GM12801 (cell line): ENCODE data around the gene PRKAR2B.

Experiments used
- CTCF ChIP-seq: IDR thresholded peaks from one replicate; pipeline ENCODE4 v1.5.1; 2011; ENCODE audit warnings: control low read depth; ENCODE audit not compliant: insufficient read length; ENCODE audit errors: extremely low read depth

Gene PRKAR2B

DNA sequence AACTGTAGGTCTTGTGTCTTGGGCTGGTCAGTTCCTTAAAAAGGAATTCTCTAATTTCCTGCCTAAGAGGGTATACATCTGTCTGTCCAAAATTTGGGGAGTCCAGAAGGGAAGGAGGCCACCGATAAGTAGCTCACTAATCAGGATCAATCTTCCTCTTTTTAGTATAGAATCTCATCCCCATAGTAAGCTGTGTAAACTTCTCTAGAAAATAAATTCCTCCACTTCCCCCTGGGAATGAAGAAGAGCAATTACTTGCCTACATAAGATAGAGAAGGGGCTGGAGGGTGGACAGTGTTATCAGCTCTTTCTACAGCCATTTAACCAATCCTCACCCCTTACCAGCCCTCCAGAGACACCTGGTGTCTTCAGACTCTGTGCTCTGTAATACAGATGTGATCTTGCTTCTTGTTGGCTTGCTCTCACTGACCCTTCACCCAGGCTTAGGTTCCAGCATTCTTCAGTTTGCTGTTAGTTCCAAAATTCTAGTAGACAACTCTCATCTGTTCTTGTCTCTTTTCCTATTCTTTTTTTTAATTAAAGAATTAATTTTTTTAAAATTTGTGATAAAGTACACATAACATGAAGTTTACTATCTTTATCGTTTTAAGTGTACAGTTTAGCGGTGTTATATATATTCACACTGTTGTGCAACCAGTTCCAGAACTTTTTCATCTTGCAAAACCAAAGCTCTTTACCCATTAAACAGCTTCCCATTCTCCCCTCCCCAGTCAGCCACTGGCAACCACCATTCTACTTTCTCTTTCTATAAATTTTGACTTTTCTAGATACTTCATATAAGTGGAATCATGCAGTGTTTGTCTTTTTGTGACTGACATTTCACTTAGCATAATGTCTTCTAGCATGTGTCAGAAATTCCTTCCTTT, 6.5 kb upstream of the PRKAR2B start:
- TF ChIP-seq CTCF = no peak

- no peak for TF ChIP-seq CTCF
Measured at GRCh38 chr7:107039199-107039900, 5.2 kb upstream of the PRKAR2B start.

- TF ChIP-seq CTCF = no peak
Measured at GRCh38 chr7:107041097-107041496, 3.4 kb upstream of the PRKAR2B start.

DNA sequence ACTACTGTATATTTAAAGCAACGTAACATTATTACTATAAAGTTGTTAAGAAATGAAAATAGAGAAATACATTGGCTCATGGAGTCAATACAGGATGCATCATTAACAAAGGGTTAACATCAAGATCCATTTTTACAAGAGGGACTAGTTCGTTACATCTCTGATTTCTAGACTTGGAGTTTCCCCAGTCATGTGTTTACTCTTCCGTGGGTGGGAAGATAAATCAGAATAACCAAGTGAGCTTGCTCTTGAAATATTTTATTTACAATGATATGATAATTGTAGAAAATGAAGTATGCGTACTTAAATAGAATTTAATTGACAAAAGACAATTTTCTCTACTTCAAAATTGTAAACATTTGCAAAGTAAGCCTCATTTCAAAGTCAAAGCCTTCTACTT, 1.0 kb upstream of the PRKAR2B start:
- TF ChIP-seq CTCF = no peak

DNA sequence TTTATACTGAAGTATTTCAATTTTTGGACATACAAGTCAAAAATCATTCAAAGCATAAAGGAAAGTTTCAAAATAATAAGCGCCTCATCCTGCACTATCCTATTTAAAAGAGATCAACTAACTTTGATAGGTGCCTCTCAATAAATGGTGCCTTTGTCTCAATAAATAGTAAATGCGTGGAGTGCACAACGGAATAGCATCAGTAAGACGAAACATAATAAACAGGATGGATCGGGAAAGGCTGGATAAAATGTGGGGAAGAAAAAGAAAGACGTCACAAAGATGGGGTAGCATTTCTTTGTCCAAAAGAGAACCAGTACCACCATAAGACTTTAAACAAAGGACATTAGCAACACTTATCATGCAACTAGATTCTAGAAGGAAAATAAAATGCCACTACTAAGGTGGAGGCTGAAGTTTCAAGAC, 571 bp upstream of the PRKAR2B start:
- no peak for TF ChIP-seq CTCF

DNA sequence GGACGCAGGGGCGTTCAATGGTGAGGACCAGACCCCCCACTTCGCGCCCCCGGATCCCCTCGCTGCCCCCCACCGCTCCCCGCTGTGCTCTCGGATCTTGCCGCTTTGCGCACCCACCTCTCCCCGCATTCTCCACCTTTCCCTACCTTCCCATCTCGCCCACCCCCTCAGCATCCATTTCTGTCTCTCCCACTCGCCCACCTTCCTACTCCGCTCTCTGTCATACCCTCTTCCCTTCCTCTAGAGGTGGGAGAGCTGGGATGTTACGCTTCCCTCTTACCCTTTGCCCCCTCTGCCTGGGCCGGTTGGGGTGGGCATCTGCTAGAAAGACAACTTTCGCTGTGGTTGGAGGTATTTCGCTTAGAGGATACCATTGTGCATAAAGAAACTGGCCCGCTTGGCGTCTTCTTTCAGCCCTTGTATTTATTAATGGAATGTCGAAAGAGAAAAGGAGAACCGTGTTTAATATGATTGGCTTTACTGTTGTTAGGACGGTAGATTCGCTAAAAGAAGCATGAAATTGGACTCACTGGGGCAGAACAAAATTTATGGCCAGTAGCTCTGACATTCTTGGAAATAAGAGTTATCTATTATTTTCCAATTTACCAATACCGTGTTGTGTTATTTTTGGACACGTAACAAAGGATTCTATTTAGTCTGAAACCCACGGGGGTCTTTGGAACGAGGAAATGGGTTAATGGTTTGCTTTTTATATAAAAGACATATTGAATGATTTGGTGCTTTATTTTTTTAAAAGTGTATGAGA, 873 bp downstream of the PRKAR2B start:
- TF ChIP-seq CTCF = no peak

- TF ChIP-seq CTCF = no peak
Measured at GRCh38 chr7:107045980-107046379, 1.5 kb downstream of the PRKAR2B start.
